Spinal cord (tissue), 10 donors: ENCODE results near the gene TMPRSS13. TPM values are rescaled to one million over a fixed set of nuclear protein-coding genes. Genes with fewer than 3 reads are reported as not detected.
A peak's percentile ranks its signal among the peaks of the same experiment; 100 is the strongest.

Experiments used
- DNase-seq, 6 donors: peaks; one replicate each; pipeline versions ENCODE4 v3.0.0 to v3.0.0-alpha.2; 2013 to 2015; ENCODE audit warnings: low spot score in 6 of 6, low read depth in 4 of 6
- H3K27ac ChIP-seq: one replicate; pipeline ENCODE4 v1.5.1; 2013; ENCODE audit warnings: low read depth, low read length, control low read depth
- H3K27me3 ChIP-seq: one replicate; pipeline ENCODE4 v1.6.1; 2013; ENCODE audit warnings: low read length; ENCODE audit not compliant: control insufficient read depth, insufficient read depth
- H3K36me3 ChIP-seq: one replicate; pipeline ENCODE4 v1.6.1; 2013; ENCODE audit warnings: low read length; ENCODE audit not compliant: control insufficient read depth, insufficient read depth
- H3K4me1 ChIP-seq: one replicate; pipeline ENCODE4 v1.6.1; 2013; ENCODE audit warnings: low read length; ENCODE audit not compliant: control insufficient read depth, insufficient read depth
- H3K4me3 ChIP-seq: one replicate; pipeline ENCODE4 v1.5.1; 2013; ENCODE audit warnings: low read depth, low read length, control low read depth
- H3K9me3 ChIP-seq: one replicate; pipeline ENCODE4 v1.6.1; 2013; ENCODE audit warnings: low read length; ENCODE audit not compliant: control insufficient read depth, insufficient read depth
- WGBS: methylation state at CpG from one replicate; pipeline ENCODE4 v1.1.5; 2013; ENCODE audit warnings: missing lambda C conversion rate; ENCODE audit not compliant: insufficient coverage; 5-methylcytosine and 5-hydroxymethylcytosine counted together
- polyA plus RNA-seq, 2 donors: library from polyadenylated mRNA; unstranded; fragments of 120-200 nt; gene quantifications; one replicate each; pipeline ENCODE4 v1.2.1, GENCODE V29; 2013; ENCODE audit not compliant: insufficient read length in 2 of 2
- total RNA-seq, 2 donors: library from RNA; depleted of rRNA in 1 of 2; stranded (reverse); fragments of 120-200 nt in 1 of 2; fragments of >200 nt in 1 of 2; gene quantifications; one replicate each; pipeline versions ENCODE4 v1.2.3 to v1.2.4, GENCODE V29; 2013 to 2014
- donor health status: healthy.

The TMPRSS13 gene
- total and polyA plus RNA-seq, 4 donors = 0.20 to 0.35 (median 0.27) TPM

DNA sequence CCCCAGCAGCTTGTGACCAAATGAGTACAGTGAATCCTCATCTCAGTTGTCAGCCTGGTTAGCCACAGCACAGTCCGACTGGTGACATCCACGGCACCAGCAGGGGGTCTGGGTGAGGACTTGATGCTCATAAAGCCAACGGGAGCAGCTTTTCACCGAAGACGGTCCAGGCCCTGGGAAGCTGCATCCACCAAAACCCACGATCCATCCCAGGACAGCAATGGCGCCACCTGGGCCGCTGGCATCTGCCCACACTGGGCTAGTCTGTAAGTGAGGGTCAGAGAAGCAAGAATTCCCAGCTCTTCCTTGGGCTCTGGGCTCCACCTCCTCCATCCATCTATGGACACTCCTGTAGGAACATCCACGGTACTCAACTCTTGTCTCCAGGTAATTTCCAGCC, 27.6 kb downstream of the TMPRSS13 start:
- no peaks in the 10 kb centered on the region for H3K9me3 ChIP-seq
- DNase-seq = no peak
- H3K36me3 ChIP-seq = no peaks in the 10 kb centered on the region
- WGBS = 94% methylated on average over 8 of the region's 9 CpGs
- H3K4me1 ChIP-seq = peaks cover 8% of the 10 kb centered on the region
- H3K4me3 ChIP-seq = no peak overlapping the region
- H3K27ac ChIP-seq = no peak overlapping the region
- H3K27me3 ChIP-seq = no peaks in the 10 kb centered on the region

GRCh38 chr11:117900720-117901440, 28.3 kb downstream of the TMPRSS13 start:
- WGBS = 81% methylated on average over 11 of the region's 11 CpGs
- no peak overlapping the region for H3K27ac ChIP-seq
- H3K4me1 ChIP-seq = peaks cover 8% of the 10 kb centered on the region
- no peaks in the 10 kb centered on the region for H3K9me3 ChIP-seq
- no peaks in the 10 kb centered on the region for H3K36me3 ChIP-seq
- DNase-seq = no peak
- no peak overlapping the region for H3K4me3 ChIP-seq
- no peaks in the 10 kb centered on the region for H3K27me3 ChIP-seq

- no peak for DNase-seq
- peaks cover 8% of the 10 kb centered on the region for H3K4me1 ChIP-seq
- H3K4me3 ChIP-seq = no peak overlapping the region
- no peaks in the 10 kb centered on the region for H3K36me3 ChIP-seq
- no peak overlapping the region for H3K27ac ChIP-seq
- H3K27me3 ChIP-seq = no peaks in the 10 kb centered on the region
- 85% methylated on average over 4 of the region's 4 CpGs for WGBS
- no peaks in the 10 kb centered on the region for H3K9me3 ChIP-seq
These were observed 29.0 kb downstream of the TMPRSS13 start for GRCh38 chr11:117900121-117900648.

- Histone ChIP-seq H3K4me3 (no peak overlapping the region), H3K27ac (no peak overlapping the region), H3K4me1 (peaks cover 8% of the 10 kb centered on the region), H3K9me3 (no peaks in the 10 kb centered on the region), H3K27me3 (no peaks in the 10 kb centered on the region), H3K36me3 (no peaks in the 10 kb centered on the region)
- 85% methylated on average over 3 of the region's 4 CpGs for WGBS
- no peak for DNase-seq
These were observed 31.1 kb downstream of the TMPRSS13 start for GRCh38 chr11:117898059-117898458.

DNA sequence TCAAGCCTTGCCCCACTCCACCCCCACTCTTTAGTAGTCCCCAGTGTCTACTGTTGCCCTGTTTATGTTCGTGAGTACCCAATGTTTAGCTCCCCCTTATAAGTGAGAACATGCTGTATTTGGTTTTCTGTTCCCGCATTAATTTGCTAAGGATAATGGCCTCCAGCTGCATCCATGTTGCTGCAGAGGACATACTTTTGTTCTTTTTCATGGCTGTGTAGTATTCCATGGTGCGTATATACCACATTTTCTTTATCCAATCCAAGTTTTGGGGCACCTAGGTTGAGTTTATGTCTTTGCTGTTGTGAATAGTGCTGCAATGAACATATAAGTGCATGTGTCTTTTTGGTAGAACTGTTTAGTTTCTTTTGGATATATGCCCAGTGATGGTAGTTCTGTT, 36.6 kb downstream of the TMPRSS13 start:
- WGBS = no CpG with 5 or more reads among the region's 3 CpGs
- peaks cover 2% of the 10 kb centered on the region for H3K9me3 ChIP-seq
- no peaks in the 10 kb centered on the region for H3K27me3 ChIP-seq
- no peak overlapping the region for H3K27ac ChIP-seq
- H3K4me1 ChIP-seq = no peaks in the 10 kb centered on the region
- H3K4me3 ChIP-seq = no peak overlapping the region
- H3K36me3 ChIP-seq = no peaks in the 10 kb centered on the region
- no peak for DNase-seq

DNA sequence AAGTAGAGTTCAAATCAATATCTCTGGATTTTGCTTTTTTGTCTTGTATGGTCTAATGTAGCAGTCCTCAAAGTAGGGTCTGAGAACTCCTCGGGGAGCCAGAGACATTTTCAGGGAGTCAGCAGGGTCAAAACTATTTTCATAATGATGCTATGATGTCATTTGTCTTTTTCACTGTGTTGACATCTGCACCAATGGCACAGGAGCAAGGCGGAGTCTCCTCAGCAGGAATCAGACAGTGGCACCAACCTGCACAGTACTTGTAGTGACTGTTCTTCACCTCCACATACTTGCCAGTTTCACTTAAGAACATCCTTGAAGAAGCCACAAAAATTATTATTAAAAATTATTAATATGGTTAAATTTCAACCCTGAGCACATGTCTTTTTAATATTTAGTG, 37.8 kb downstream of the TMPRSS13 start:
- H3K4me1 ChIP-seq = no peaks in the 10 kb centered on the region
- no CpG with 5 or more reads among the region's 2 CpGs for WGBS
- no peak for DNase-seq
- no peaks in the 10 kb centered on the region for H3K36me3 ChIP-seq
- no peaks in the 10 kb centered on the region for H3K27me3 ChIP-seq
- H3K27ac ChIP-seq = no peak overlapping the region
- no peak overlapping the region for H3K4me3 ChIP-seq
- H3K9me3 ChIP-seq = peaks cover 2% of the 10 kb centered on the region

DNA sequence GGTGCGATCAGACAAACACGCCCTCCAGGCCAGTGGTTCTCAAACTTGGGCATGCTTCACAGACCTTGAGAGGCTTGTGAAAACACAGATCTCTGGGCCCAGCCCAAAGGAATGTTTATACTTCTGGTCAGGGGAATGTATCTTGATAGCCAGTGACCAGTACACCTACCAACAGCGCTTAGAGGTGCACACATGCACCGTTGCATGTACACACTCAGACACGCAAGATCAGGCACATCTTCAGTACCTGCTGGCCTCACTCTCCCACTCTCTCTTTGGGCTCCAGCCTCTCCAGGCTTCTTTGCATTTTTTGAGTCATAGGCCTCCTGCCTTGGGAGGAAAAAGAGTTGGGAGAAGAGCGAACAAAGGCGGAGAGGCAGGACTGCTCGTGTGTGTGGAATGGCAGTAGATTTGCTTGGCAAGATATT, 41.0 kb downstream of the TMPRSS13 start:
- DNase-seq = no peak
- H3K36me3 ChIP-seq = no peaks in the 10 kb centered on the region
- H3K4me1 ChIP-seq = peaks cover 10% of the 10 kb centered on the region
- no peak overlapping the region for H3K27ac ChIP-seq
- no peaks in the 10 kb centered on the region for H3K27me3 ChIP-seq
- peaks cover 2% of the 10 kb centered on the region for H3K9me3 ChIP-seq
- no peak overlapping the region for H3K4me3 ChIP-seq
- 89% methylated on average over 4 of the region's 8 CpGs for WGBS

GRCh38 chr11:117887431-117888138, 41.6 kb downstream of the TMPRSS13 start:
- Histone ChIP-seq H3K4me1 (peaks cover 10% of the 10 kb centered on the region), H3K9me3 (no peaks in the 10 kb centered on the region), H3K4me3 (no peak overlapping the region), H3K27ac (no peak overlapping the region), H3K36me3 (no peaks in the 10 kb centered on the region), H3K27me3 (no peaks in the 10 kb centered on the region)
- peak in 1 of 6 donors; percentile 62 for DNase-seq
- WGBS = 63% methylated on average over 4 of the region's 9 CpGs

- 38% methylated on average over 9 of the region's 11 CpGs for WGBS
- Histone ChIP-seq H3K36me3 (no peaks in the 10 kb centered on the region), H3K9me3 (no peaks in the 10 kb centered on the region), H3K27ac (peak overlapping the region; percentile 48), H3K4me1 (peaks cover 10% of the 10 kb centered on the region), H3K4me3 (no peak overlapping the region), H3K27me3 (no peaks in the 10 kb centered on the region)
- DNase-seq = peak in 2 of 6 donors; percentile 21 to 67
These were observed 43.4 kb downstream of the TMPRSS13 start for GRCh38 chr11:117885777-117886176.
